Ishikawa (cell line): ENCODE data around the gene ENOX2.

Experiments
- CEBPB ChIP-seq: IDR thresholded peaks from 2 replicates; pipeline ENCODE4 v1.6.1; 2012
- CREB1 ChIP-seq: IDR thresholded peaks from 2 replicates; pipeline ENCODE4 v1.6.1; 2012; ENCODE audit warnings: low read depth
- EGR1 ChIP-seq: IDR thresholded peaks from 2 replicates; pipeline ENCODE4 v1.6.1; 2012
- EP300 ChIP-seq: IDR thresholded peaks from 2 replicates; pipeline ENCODE4 v1.6.1; 2012; ENCODE audit warnings: borderline replicate concordance
- FOXM1 ChIP-seq: IDR thresholded peaks from 2 replicates; pipeline ENCODE4 v1.6.1; 2012; ENCODE audit warnings: low read depth, borderline replicate concordance
- MAX ChIP-seq: IDR thresholded peaks from 2 replicates; pipeline ENCODE4 v1.6.1; 2012
- RAD21 ChIP-seq: IDR thresholded peaks from 2 replicates; pipeline ENCODE4 v1.6.1; 2012; ENCODE audit warnings: low read depth
- REST ChIP-seq: IDR thresholded peaks from 2 replicates; pipeline ENCODE4 v1.6.1; 2012; ENCODE audit warnings: low read depth, mild to moderate bottlenecking
- TAF1 ChIP-seq: IDR thresholded peaks from 2 replicates; pipeline ENCODE4 v1.6.1; 2012; ENCODE audit warnings: low read depth, mild to moderate bottlenecking
- TEAD4 ChIP-seq: IDR thresholded peaks from 2 replicates; pipeline ENCODE4 v1.6.1; 2012
- USF1 ChIP-seq: IDR thresholded peaks from 2 replicates; pipeline ENCODE4 v1.6.1; 2012
- YY1 ChIP-seq: IDR thresholded peaks from 2 replicates; pipeline ENCODE4 v1.6.1; 2012; ENCODE audit warnings: low read depth

- TF ChIP-seq CREB1 (no peak), EP300 (no peak), TAF1 (no peak), EGR1 (no peak), CEBPB (no peak), FOXM1 (no peak), REST (no peak), MAX (no peak), RAD21 (no peak), USF1 (no peak), YY1 (no peak), TEAD4 (no peak)
Measured at GRCh38 chrX:130906776-130907175, 3.8 kb upstream of the ENOX2 start.
